Astrocyte of the cerebellum (primary cell): Measurements from ENCODE around the gene PHKB.

Source experiments
- DNase-seq: peaks from one replicate; pipeline ENCODE4 v3.0.0-alpha.2; 2011; ENCODE audit warnings: low read depth
- H3K4me3 ChIP-seq: 2 replicates; pipeline ENCODE4 v1.5.1; 2011; ENCODE audit warnings: mild to moderate bottlenecking, low read depth, low read length, moderate library complexity
- CTCF ChIP-seq: IDR thresholded peaks from 2 replicates; pipeline ENCODE4 v1.5.1; 2012; ENCODE audit warnings: low read length, low read depth, moderate library complexity, mild to moderate bottlenecking; ENCODE audit errors: missing control alignments
- in situ Hi-C: cut with HindIII; loops from 2 replicates; pipeline ENCODE4 v1.10.0; 2017; ENCODE audit warnings: low sequenced_read_pairs

The PHKB gene

DNA sequence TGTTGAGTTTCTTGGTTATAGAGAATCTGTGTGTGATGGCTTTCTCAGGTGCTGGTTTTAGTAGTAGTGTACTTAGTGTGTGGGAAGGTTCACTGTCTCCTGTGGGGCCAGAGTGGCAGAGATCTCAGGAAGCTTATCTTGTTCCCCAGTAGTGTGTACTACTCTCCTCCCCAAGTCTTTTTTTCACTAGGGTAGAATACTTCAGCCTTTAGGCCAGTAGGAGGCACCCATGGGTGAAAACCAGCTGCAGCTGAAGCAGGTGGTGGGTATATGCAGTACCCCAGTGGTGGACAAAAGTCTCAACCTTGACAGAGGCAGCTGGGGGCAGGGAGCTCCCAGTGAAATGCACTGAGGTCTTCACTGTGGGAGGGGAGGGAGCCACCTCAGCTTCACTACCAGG is 109.9 kb downstream of the PHKB start:
- TF ChIP-seq CTCF = no peak
- no peak for DNase-seq
- in situ Hi-C loops = no loop called here
- H3K4me3 ChIP-seq = no peak overlapping the region

DNA sequence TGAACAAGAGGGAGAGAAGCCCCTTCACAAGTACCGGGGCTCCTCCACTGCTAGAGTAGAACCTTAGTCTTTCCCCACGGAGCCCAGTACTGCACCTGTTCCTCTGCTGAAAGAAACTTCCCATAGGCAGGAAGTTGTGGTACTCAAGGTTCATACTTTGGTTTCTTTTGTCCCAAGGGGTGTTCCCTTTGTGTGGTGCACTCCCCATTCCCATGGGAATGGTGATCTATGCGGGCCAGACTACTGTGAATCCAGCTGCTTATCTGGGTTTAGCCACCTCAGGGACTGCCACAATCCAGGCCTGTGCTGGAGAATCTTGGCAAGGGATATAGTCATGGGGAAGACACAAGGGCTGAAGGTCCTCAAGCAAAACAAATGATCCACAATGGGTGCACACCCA is 110.6 kb downstream of the PHKB start:
- no peak for DNase-seq
- H3K4me3 ChIP-seq = no peak overlapping the region
- TF ChIP-seq CTCF = no peak
- in situ Hi-C loops = no loop called here

DNA sequence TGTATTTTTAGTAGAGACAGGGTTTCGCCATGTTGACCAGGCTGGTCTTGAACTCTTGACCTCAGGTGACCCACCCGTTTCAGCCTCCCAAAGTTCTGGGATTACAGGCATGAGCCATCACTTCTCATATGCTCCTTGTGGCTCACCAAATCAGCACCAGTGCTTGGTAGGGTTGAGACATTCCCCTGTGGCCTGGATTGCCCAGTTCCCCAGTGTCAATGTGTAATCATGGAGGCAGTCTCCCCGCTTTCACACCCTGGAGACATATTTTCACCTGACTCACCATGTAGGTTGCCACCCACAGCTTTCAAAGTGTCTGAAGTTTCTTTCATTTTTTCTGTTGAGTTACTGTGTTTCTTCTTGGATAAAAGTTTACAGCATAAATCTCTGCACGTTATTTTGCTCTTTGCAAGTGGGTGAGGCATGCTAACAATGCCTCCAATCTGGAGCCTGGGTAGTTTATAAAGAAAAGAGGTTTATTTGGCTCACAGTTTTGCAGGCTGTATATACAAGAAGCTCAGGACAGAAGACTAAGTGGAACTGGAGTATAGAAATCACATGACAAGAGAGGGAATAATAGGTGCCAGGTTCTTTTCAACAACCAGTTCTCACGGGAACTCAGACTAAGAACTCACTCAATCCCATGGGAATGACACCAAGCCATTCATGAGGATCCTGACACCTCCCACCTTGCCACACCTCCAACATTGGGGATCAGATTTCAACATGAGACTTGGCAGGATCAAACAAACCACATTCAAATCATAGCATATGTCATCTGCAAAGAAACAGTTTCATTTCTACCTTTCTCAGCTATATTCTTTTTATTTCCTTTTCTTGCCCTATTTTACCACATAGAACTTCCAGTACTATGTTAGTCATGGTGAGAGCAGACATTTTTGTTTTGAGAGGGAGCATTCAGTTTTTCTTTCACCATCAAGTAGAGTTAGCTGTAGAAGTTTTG is 113.2 kb downstream of the PHKB start:
- H3K4me3 ChIP-seq = no peak overlapping the region
- in situ Hi-C loops = no loop called here
- TF ChIP-seq CTCF = no peak
- peak; percentile 80 for DNase-seq

DNA sequence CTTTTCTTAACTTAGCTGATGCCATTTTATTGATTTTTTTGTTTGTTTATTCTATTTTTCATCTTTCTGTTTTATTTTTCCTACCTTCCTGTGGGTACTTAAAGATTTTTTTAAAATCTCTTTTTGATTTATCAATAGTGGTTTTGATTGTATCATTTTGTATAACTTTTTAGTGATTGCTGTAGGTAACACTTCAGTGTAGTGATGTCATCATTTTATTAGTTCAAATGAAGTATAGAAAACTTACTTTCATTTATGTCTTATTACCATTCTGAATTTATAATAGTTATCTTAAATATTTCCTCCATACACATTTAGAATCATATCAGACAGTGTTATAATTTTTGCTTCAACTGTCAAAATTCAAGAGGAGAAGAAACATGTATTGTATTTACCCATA is 115.9 kb downstream of the PHKB start:
- in situ Hi-C loops = no loop called here
- no peak overlapping the region for H3K4me3 ChIP-seq
- no peak for TF ChIP-seq CTCF
- no peak for DNase-seq

DNA sequence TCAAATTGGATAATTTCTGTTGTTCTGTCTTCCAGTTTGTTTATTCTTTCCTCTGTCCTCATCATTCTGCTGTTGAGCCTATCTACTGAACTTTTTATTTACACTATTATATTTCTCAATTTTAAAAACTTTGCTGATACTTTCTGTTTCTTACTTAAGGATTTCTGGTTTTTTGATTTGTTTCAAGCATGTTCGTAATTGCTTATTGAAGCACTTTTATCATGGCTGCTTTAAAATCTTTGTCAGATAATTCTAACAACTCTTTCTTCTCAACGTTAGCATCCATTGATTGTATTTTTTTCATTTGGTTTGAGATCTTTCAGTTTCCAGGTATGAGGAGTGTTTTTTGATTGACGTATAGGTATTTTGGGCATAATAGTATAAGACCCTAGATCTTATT is 116.9 kb downstream of the PHKB start:
- no peak for DNase-seq
- in situ Hi-C loops = no loop called here
- TF ChIP-seq CTCF = no peak
- no peak overlapping the region for H3K4me3 ChIP-seq

DNA sequence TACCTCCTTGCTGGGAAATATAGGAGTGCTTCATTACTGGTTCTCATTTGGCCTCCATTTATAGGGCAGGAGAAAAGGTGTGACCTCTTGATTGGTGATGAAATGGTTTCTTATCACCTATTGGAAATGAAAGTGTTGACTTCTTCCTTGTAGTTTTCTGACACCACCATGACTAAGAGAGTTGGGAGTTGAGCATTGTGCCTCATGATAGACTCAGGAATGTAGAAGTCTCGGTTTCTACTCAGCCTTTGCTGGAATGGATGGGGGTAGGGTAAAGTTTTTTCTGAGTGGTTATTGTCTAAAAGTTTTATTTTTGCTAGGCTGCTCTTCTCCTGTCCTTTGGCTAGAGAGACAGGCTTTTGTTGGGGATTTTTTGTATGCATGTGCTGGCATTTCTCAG is 117.4 kb downstream of the PHKB start:
- in situ Hi-C loops = no loop called here
- TF ChIP-seq CTCF = no peak
- H3K4me3 ChIP-seq = no peak overlapping the region
- DNase-seq = no peak

- no peak for DNase-seq
- TF ChIP-seq CTCF = no peak
- H3K4me3 ChIP-seq = no peak overlapping the region
- in situ Hi-C loops = no loop called here
Observed at GRCh38 chr16:47581114-47581513, 120.0 kb downstream of the PHKB start.
